Measurements from ENCODE around the gene TRAPPC1. TPM values are rescaled to one million over a fixed set of nuclear protein-coding genes. Genes with fewer than 3 reads are reported as not detected.

Gene TRAPPC1
- total RNA-seq, 1 donor from 2014 or later: 95.3 TPM

GRCh38 chr17:7951143-7951792 lies 19.5 kb upstream of the TRAPPC1 start:
- DNase-seq (ENCODE audit: low read depth): no peak
- H3K4me3 ChIP-seq (ENCODE audit: low read depth, low read length): no peak overlapping the region
- TF ChIP-seq CTCF (conservative IDR thresholded peaks at IDR 0.05; ENCODE audit: low read depth, low read length): no peak

- no peak for DNase-seq (ENCODE audit: low read depth)
- no peak for TF ChIP-seq CTCF (conservative IDR thresholded peaks at IDR 0.05; ENCODE audit: low read depth, low read length)
- H3K4me3 ChIP-seq (ENCODE audit: low read depth, low read length): no peak overlapping the region
Measured at GRCh38 chr17:7950578-7950977, 18.8 kb upstream of the TRAPPC1 start.

GRCh38 chr17:7947651-7948050 lies 15.9 kb upstream of the TRAPPC1 start:
- no peak overlapping the region for H3K4me3 ChIP-seq (ENCODE audit: low read depth, low read length)
- no peak for TF ChIP-seq CTCF (conservative IDR thresholded peaks at IDR 0.05; ENCODE audit: low read depth, low read length)
- DNase-seq (ENCODE audit: low read depth): no peak

- no peak overlapping the region for H3K4me3 ChIP-seq (ENCODE audit: low read depth, low read length)
- DNase-seq (ENCODE audit: low read depth): no peak
- TF ChIP-seq CTCF (conservative IDR thresholded peaks at IDR 0.05; ENCODE audit: low read depth, low read length): no peak
Measured at GRCh38 chr17:7946441-7946840, 14.7 kb upstream of the TRAPPC1 start.

GRCh38 chr17:7945651-7946050 lies 13.9 kb upstream of the TRAPPC1 start:
- TF ChIP-seq CTCF (conservative IDR thresholded peaks at IDR 0.05; ENCODE audit: low read depth, low read length): no peak
- DNase-seq (ENCODE audit: low read depth): no peak
- H3K4me3 ChIP-seq (ENCODE audit: low read depth, low read length): no peak overlapping the region

GRCh38 chr17:7944326-7944725 lies 12.6 kb upstream of the TRAPPC1 start:
- no peak for DNase-seq (ENCODE audit: low read depth)
- TF ChIP-seq CTCF (conservative IDR thresholded peaks at IDR 0.05; ENCODE audit: low read depth, low read length): no peak
- H3K4me3 ChIP-seq (ENCODE audit: low read depth, low read length): no peak overlapping the region

- TF ChIP-seq CTCF (conservative IDR thresholded peaks at IDR 0.05; ENCODE audit: low read depth, low read length): no peak
- no peak for DNase-seq (ENCODE audit: low read depth)
Measured at GRCh38 chr17:7943291-7943690, 11.5 kb upstream of the TRAPPC1 start.

More at GRCh38 chr17:7943291-7943690, 11.5 kb upstream of the TRAPPC1 start:
- no peak overlapping the region for H3K4me3 ChIP-seq (ENCODE audit: low read depth, low read length)

Data from epithelial cell of proximal tubule (primary cell).